HG03196 (cell line): ENCODE measurements around the gene SRCAP.

Source experiments
- ATAC-seq: cut with Tn5 transposase; IDR thresholded peaks from one replicate; pipeline ENCODE4 v1.9.1; 2021; ENCODE audit not compliant: unreplicated experiment

The SRCAP gene

GRCh38 chr16:30698816-30699614 lies at the start of gene SRCAP:
TSS of gene SRCAP (plus strand) at chr16:30699171. CDS start at chr16:30700825, 1,654 bp downstream.
- peak; percentile 23 for ATAC-seq

DNA sequence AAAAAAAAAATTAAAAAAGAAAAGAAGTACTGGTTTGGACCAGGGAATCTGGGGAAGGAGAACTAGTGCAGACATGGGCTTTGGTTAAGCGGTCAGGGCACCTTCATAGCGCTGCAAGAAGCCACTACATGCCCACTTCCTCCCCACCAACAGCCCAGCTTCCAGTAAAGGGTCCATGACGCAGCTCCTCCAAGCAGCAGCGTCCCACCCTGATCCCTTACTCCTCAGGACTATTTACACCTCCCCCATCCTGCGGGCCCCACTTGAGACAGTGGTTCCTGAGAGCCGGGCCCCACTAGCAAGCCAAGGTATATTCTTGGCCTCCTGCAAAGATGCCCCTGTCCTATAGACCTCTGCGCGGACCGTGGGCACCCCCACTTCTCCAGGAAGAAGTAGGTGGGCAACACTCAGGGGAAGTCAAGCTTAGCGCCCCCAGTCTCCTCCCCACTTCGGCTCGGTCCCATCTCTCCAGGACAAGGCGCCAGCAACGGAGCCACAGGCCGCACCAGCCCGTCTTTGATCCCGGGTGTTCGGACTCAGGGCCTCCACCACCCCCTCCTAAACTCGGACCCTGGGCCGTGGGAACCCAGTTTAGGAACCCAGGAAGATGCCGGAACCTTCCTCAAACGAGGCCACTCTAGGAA lies 49.1 kb upstream of the SRCAP start:
- no peak for ATAC-seq

DNA sequence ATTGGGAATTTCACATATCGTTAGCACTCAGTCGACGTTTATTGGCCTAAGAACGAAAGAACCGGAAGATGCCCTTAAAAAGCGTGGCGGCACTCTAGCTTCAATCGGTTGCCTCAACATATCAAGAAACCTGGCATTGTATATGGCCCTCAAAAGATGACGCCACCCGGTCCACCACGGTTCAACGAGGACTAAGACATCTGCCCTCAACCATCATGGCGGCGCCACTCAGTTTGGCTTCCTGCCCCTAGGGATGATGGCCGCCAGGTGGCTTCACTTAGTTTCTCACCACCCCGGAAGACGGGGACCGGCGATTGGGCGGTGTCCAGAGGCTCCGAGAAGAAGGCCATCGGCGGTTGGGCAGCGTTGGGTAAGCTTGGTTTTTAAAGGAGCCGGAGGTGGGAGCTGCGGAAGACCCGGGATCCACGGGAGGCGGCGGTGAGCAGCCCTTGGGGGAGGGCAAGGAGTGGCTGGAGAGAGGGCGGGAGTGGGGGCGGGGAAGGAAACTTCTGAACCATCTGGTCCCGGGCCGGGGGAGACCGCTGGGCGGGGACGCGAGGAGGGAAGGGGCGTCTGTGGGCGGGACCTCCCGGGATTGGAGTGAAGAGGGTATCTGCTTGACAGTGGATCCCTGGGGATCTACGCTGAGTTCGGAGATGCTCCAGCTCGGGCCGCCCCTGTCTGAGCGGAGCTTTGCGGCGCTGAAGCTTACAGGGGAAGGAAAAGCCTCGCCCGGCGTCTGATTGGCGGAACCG lies 48.4 kb upstream of the SRCAP start, which contains the start of gene PRR14:
PRR14 (plus strand) TSS at position 592 of the 755 bp plus-strand sequence. CDS start 686 bp downstream, outside the sequence.
- peak; percentile 74 for ATAC-seq

GRCh38 chr16:30651124-30652004 lies 47.6 kb upstream of the SRCAP start:
- ATAC-seq: peak; percentile 47

GRCh38 chr16:30652005-30652296 lies 47.0 kb upstream of the SRCAP start:
- no peak for ATAC-seq

GRCh38 chr16:30652718-30653117 lies 46.3 kb upstream of the SRCAP start:
- no peak for ATAC-seq

DNA sequence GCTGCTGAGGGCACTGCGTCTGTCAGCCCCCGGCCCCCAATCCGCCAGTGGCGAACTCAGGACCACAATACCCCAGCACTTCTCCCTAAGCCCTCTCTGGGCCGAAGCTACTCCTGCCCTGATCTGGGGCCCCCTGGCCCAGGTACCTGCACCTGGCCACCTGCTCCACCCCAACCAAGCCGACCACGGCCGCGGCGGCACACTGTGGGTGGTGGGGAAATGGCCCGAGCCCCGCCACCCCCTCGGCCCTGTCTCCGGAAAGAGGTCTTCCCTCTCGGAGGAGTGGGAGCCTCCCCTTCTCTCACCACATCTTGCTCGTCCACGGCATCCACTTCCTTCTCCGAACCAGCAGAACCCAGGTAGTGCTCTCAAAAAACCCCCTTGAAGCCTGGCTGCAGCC lies 44.1 kb upstream of the SRCAP start:
- ATAC-seq: no peak

- no peak for ATAC-seq
Measured at GRCh38 chr16:30655815-30656347, 43.1 kb upstream of the SRCAP start.

GRCh38 chr16:30656388-30656787 lies 42.6 kb upstream of the SRCAP start:
- no peak for ATAC-seq

- ATAC-seq: no peak
Measured at GRCh38 chr16:30656974-30657865, 41.8 kb upstream of the SRCAP start.

DNA sequence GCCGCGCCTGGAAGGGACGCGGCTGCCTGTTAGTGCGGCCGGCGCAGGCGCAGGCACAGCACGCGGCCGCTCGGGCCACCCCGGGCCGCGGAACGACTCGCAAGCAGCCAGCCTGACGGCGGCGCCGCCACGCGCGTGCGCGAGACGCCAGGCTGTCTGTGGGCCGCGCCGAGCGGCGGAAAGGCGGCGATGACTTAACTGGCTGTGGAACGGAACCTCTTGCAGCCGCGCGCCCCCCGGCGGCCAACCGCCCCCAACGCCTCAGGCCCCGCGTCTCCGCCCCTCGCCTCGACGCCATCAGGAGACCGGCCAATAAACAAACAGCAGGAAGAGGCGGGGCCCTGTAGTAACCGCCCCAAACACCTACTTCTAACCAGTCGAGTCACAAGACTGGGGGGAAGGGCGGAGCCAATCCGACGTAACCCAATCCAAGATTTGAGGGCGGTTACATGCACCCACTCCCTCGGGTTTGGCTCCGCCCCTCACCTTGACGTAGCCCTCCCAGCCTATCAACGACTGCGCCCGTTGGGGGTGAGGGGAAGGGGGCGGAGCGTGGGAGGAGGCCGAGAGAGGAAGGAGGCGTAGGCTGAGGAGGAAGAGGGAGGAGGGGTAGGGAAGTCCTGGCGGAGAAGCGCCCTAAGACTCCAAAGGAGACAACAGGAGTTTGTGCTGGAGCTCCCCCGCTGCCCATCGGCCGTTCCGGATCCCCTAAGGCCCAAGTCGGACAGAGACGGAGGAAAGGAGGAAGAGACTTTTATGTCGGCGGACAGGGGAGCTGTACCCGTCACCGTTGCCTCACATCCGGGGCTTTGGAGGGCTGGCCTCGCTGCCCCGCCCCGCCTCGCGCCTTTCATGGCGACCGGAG lies 40.9 kb upstream of the SRCAP start, which contains the start of gene FBRS:
FBRS (plus strand) TSS at position 566 of the 865 bp plus-strand sequence. CDS start 1,088 bp downstream, outside the sequence.
- ATAC-seq: peak; percentile 61

DNA sequence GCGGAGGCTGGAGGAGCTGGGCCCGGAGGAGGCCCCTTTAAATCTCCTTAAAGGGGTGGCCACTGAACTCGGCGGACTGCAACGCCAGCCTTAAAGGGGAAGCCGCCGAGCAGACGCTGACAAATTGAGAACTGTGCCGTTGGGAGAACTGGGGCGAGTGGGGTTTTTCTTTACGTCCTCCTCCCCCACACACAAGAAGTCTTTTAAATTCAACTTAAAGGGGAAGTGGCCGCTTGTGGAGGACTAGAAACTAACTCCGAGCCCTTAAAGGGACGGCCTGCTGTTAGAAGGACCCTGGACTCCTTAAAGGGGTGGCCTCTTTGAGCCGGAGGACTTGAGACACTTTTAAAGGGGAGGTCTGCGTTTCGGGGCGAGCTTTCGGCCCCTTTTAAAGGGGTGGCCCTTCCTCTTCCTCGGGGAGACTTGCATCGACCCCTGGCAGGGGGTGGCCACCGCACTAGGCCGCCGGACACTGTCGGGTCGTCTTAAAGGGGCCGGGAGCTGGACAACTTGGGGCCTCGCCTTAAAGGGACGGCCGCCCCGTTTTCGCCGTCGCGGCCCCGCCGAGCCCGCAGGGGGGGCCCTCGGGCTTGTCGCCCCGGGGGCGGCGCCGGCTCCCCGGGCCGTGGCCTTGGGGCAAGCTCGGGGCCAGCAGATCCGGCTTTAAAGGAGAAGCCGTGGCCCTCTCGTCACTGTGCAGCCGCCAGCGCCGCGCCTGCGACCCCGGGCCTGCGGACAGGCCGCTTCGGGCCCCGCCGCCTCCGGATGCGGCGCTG lies 40.1 kb upstream of the SRCAP start:
- peak; percentile 24 for ATAC-seq

- no peak for ATAC-seq
Measured at GRCh38 chr16:30659507-30660423, 39.2 kb upstream of the SRCAP start.

DNA sequence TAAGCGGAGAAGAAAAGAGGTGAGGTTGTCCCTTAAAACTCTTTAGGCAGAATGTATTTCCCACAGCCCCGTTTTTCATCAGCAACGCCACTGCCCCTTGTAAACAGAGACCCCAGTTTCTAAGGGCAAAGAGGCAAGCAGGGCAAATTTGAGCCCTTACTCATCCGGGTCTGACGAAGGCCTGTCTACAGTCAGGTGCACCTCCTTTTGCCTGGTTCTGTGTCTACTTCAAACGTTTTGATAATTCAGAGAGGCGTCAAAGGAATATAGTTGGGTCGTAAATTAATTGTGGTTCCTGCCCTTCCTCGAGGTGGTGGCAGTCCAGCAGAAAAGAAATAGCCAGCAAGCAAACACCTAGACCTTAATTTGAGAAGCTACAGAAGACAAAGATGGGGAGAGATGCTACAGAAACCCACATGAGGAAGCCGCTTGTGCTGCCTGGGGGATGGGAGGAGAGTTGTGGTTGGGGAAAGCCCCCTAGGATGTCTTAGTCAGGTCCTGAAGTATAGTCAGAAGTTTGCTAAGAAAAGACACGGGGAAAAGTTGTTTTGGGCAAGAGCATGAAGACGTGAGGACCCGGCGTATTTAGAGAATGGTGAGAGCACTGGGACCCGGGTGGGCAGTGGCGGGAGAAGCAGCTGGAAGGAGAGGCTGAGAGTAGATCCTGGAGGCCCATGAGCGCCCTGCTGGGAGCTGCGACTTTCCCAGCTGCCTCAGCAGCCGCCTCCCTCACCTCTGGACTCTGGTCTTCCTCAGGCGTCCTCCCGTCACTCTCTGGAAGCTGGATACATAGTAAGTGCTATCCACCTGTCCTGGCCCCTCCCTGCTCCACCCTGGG lies 38.3 kb upstream of the SRCAP start:
- no peak for ATAC-seq

DNA sequence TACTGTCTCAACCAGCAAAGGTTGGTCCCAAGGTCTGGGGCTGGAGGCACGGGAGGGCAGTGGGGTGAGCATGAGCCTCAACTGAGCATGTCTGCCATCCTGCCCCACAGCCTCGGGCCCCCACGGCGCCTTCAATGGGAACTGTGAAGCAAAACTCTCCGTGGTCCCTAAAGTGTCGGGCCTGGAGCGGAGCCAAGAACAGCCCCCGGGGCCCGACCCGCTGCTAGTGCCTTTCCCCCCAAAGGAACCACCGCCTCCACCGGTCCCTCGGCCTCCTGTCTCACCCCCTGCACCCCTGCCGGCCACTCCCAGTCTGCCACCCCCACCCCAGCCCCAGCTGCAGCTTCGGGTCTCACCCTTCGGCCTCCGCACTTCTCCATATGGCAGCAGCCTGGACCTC lies 36.5 kb upstream of the SRCAP start:
- ATAC-seq: no peak

- ATAC-seq: no peak
Measured at GRCh38 chr16:30663038-30663437, 35.9 kb upstream of the SRCAP start.
